Measurements from ENCODE around the gene NSF.

NSF gene

DNA sequence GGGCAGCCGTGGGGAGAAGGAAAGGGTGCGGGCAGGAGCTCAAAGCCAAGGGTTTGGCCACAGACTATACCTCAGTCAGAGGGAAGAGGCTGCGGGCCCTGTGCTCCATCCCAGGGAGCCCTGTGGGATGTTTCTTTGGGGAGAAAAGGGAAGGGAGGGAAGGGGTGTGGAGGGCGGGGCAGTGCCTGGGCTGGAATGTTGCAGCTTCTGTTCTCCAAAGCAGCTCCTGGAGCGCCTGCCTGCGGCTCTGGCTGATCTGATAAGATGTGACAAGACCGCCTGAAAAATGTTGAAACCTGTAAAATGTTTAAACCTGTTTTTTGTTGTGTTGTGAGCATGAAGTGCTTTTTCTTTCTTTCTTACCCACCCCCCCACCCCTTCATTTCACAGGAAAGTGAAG lies 195.2 kb downstream of the NSF start:
- DNase-seq (ENCODE audit: extremely low read depth, insufficient read length), result no peak
- TF ChIP-seq, protein P1, sequence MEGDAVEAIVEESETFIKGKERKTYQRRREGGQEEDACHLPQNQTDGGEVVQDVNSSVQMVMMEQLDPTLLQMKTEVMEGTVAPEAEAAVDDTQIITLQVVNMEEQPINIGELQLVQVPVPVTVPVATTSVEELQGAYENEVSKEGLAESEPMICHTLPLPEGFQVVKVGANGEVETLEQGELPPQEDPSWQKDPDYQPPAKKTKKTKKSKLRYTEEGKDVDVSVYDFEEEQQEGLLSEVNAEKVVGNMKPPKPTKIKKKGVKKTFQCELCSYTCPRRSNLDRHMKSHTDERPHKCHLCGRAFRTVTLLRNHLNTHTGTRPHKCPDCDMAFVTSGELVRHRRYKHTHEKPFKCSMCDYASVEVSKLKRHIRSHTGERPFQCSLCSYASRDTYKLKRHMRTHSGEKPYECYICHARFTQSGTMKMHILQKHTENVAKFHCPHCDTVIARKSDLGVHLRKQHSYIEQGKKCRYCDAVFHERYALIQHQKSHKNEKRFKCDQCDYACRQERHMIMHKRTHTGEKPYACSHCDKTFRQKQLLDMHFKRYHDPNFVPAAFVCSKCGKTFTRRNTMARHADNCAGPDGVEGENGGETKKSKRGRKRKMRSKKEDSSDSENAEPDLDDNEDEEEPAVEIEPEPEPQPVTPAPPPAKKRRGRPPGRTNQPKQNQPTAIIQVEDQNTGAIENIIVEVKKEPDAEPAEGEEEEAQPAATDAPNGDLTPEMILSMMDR (IDR thresholded peaks at IDR 0.05; ENCODE audit: insufficient read depth, low read length, poor library complexity, severe bottlenecking), result no peak
- H3K27me3 ChIP-seq (replicated peaks; ENCODE audit: control insufficient read depth, insufficient read depth, low read length), result peaks cover 2% of the 10 kb centered on the region
- H3K36me3 ChIP-seq (ENCODE audit: control insufficient read depth, insufficient read depth, low read length), result no peaks in the 10 kb centered on the region
- H3K4me3 ChIP-seq (replicated peaks; ENCODE audit: low read depth, low read length), result no peak overlapping the region

DNA sequence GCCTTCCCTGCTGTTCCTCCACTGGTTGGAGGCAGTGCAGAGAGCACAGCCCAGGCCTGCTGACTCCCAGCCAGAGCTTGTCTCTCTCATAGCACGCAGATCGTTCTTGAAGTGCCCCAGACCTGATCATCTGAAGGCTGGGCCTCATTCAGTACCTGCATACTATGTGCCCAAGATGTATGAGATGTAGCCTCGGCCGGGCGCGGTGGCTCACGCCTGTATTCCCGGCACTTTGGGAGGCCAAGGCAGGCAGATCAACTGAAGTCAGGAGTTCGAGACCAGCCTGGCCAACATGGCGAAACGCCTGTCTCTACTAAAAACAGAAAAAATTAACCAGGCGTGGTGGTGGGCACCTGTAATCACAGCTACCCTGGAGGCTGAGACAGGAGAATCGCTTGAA lies 197.0 kb downstream of the NSF start:
- Histone ChIP-seq H3K36me3 (ENCODE audit: control insufficient read depth, insufficient read depth, low read length) (no peaks in the 10 kb centered on the region), H3K4me3 (replicated peaks; ENCODE audit: low read depth, low read length) (no peak overlapping the region), H3K27me3 (replicated peaks; ENCODE audit: control insufficient read depth, insufficient read depth, low read length) (peaks cover 2% of the 10 kb centered on the region)
- DNase-seq (ENCODE audit: extremely low read depth, insufficient read length), result no peak
- TF ChIP-seq, protein P1 (IDR thresholded peaks at IDR 0.05; ENCODE audit: insufficient read depth, low read length, poor library complexity, severe bottlenecking), result no peak

DNA sequence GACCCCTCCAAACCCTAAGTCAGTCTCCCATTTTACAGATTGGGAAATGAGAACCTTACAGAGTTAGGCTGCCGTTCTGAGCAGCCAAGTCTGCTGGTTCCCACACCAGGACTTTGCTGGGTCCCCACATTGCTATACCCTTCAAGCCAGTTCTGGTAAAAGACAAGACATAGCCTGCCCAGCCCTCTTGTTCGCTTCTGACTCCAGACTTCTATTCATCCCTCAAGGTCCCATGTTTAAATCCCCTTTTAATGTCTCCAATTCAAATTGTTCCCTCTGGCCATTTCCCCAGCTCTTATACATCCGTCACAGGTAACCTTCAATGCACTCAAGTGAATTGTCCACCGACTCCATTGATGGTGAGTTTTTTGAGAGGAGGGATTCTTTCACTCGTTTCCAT lies 197.8 kb downstream of the NSF start:
- Histone ChIP-seq H3K36me3 (ENCODE audit: control insufficient read depth, insufficient read depth, low read length) (no peaks in the 10 kb centered on the region), H3K27me3 (replicated peaks; ENCODE audit: control insufficient read depth, insufficient read depth, low read length) (peaks cover 2% of the 10 kb centered on the region), H3K4me3 (replicated peaks; ENCODE audit: low read depth, low read length) (no peak overlapping the region)
- no peak for DNase-seq (ENCODE audit: extremely low read depth, insufficient read length)
- TF ChIP-seq, protein P1 (IDR thresholded peaks at IDR 0.05; ENCODE audit: insufficient read depth, low read length, poor library complexity, severe bottlenecking), result no peak

DNA sequence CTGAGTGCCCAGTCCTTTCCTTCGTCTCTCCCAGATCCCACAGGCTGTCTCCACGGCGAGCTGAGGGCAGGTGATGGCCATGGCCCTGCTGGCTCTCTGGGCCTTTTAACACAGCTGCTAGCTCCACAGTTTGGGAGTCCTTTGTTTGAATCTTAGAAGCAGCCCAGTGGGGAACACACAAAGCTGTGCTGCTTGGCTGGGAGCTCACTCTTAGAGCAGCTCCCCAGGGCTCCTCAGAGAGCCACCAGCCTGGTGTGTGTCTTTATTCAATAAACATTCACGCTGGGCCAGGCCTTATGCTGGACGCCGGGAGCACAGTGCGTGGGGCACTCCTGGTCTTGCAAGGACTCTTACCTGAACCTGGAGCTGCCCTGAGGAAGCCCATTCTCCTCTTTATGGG lies 198.3 kb downstream of the NSF start:
- no peak for DNase-seq (ENCODE audit: extremely low read depth, insufficient read length)
- H3K4me3 ChIP-seq (replicated peaks; ENCODE audit: low read depth, low read length), result no peak overlapping the region
- TF ChIP-seq, protein P1 (IDR thresholded peaks at IDR 0.05; ENCODE audit: insufficient read depth, low read length, poor library complexity, severe bottlenecking), result no peak
- H3K27me3 ChIP-seq (replicated peaks; ENCODE audit: control insufficient read depth, insufficient read depth, low read length), result peaks cover 2% of the 10 kb centered on the region
- H3K36me3 ChIP-seq (ENCODE audit: control insufficient read depth, insufficient read depth, low read length), result no peaks in the 10 kb centered on the region

DNA sequence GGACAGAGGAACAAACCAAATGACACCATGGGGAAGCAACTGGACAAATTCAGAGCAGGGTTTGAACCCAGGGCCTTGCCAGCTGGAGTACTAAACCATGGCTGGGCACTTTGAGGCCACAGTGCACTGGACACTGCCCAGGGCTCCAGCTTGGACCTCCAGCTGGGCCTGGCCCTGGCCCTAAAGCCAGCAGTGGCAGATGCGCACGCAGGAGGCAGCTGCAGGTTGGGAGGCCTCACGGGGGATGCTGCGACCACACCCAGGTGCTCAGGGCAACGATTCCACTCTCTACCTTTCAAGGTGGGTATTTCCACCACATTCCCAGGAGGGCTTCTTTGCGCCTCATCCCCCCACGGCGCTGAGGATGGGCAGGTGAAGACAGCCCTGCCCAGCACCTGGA lies 199.1 kb downstream of the NSF start:
- peaks cover 2% of the 10 kb centered on the region for H3K27me3 ChIP-seq (replicated peaks; ENCODE audit: control insufficient read depth, insufficient read depth, low read length)
- no peak overlapping the region for H3K4me3 ChIP-seq (replicated peaks; ENCODE audit: low read depth, low read length)
- TF ChIP-seq, protein P1 (IDR thresholded peaks at IDR 0.05; ENCODE audit: insufficient read depth, low read length, poor library complexity, severe bottlenecking), result no peak
- no peak for DNase-seq (ENCODE audit: extremely low read depth, insufficient read length)
- H3K36me3 ChIP-seq (ENCODE audit: control insufficient read depth, insufficient read depth, low read length), result no peaks in the 10 kb centered on the region

DNA sequence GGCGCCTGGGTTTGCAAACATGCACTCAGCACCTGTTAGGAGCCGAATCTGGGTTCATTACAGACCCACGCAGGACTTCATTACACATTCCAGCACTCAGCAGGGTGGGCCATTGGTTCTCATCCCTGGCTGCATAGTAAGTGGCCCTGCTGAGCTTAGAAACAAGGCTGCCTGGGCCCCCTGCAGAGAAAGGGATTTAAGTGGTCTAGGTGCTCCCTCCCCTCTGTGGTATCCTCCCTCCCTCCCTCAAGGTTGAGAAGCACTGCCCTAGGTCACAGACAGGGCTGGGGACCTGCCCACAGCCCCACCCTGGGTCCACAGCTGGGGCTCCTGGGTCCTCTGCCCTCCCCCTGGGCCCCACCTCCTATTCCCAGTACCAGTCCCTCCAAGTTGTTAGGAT lies 199.7 kb downstream of the NSF start:
- Histone ChIP-seq H3K27me3 (replicated peaks; ENCODE audit: control insufficient read depth, insufficient read depth, low read length) (peaks cover 2% of the 10 kb centered on the region), H3K36me3 (ENCODE audit: control insufficient read depth, insufficient read depth, low read length) (no peaks in the 10 kb centered on the region), H3K4me3 (replicated peaks; ENCODE audit: low read depth, low read length) (no peak overlapping the region)
- TF ChIP-seq, protein P1 (IDR thresholded peaks at IDR 0.05; ENCODE audit: insufficient read depth, low read length, poor library complexity, severe bottlenecking), result no peak
- DNase-seq (ENCODE audit: extremely low read depth, insufficient read length), result no peak
